H54 (cell line): Measurements from ENCODE around the gene NNAT.
"Not testable (repeated sequence)": the region's sequence is repeated elsewhere in the genome, so short reads cannot be mapped to it uniquely, and the experiment has no call there.

Source experiments
- DNase-seq: peaks from one replicate; pipeline ENCODE4 v3.0.0; 2011; ENCODE audit warnings: low spot score, mixed read lengths; ENCODE audit not compliant: insufficient read length
- FAIRE-seq: peaks from 3 replicates; lab custom pipeline; 2011; peaks lifted over from hg19 to GRCh38; lab: Jason Lieb, UNC
- POLR2A ChIP-seq: IDR thresholded peaks from 2 replicates; pipeline ENCODE4 v1.6.1; 2011; ENCODE audit warnings: low read depth, mild to moderate bottlenecking, low read length

NNAT gene, protein sequence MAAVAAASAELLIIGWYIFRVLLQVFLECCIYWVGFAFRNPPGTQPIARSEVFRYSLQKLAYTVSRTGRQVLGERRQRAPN

DNA sequence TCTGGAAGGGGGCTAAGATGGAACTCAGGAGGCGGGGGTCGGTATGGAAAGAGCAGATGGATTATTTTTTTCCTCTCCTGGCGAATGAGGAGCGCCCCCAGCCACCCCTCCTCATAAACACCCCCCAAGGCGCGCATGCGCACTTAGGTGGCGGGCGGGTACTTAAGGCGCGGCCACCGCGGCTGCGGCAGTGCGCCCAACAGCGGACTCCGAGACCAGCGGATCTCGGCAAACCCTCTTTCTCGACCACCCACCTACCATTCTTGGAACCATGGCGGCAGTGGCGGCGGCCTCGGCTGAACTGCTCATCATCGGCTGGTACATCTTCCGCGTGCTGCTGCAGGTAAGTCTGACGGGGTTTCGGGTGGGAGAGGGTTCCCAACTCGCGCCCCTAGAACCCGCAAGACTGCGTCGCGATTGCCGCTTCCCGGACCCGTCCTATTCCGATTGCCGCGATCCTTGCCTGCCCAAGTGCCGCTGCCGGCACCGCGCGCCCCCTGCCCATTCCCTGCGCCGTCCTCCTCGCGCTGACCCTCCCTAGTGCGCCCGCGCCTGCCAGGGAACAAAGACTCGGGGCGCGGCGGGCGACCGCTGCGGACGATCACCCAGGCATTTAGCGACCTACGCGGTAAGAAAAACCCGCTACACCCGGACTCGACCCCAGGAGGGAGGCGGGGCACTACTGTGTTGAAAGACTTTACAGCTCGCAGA, at the start of gene NNAT:
NNAT (plus strand) TSS at position 190 of the 711 bp plus-strand sequence; CDS start at position 272, 82 bp downstream.
- FAIRE-seq (no peak), DNase-seq (no peak)
- TF ChIP-seq POLR2A: no peak

GRCh38 chr20:37471741-37472235, 49.3 kb upstream of the NNAT start:
- DNase-seq (no peak), FAIRE-seq (no peak)
- no peak for TF ChIP-seq POLR2A

GRCh38 chr20:37472435-37472834, 48.6 kb upstream of the NNAT start:
- DNase-seq, FAIRE-seq: not testable (repeated sequence)

DNA sequence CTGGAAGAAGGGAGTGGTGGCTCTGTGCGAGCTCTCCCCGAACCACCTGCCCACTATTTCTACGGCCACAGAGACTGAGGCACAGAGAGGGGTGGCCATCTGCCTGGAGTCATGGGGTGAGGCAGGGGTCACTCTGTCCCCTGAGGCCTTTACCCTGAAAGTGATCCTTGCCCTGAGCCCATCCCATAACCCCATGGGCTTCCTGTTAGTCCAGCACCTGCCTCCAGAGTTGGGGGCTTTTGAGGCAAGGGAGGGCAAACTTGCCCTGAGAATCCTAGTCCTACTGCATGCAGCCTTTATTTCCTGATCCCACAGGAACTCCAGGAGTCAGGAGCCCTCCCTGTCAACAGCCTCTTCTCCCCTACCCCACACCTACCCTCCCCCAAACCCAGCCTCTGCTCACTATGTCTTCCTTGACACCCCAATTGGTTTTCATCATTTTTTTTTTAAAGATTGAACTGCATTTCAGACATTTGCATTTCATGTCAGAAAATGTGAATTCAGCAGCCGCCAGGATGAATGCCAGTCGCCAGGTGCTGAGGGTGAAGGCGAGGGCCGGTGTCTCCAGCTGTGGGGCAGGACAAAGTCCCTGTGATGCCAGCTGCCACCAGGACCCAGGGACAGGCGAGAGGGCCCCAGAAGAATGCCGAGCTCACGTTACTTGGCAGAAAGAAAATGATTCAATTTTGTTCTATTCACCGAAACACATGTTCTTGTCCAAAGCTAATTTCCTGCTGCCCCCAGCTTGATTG, 47.6 kb upstream of the NNAT start:
- DNase-seq (no peak), FAIRE-seq (no peak)
- TF ChIP-seq POLR2A: no peak

DNA sequence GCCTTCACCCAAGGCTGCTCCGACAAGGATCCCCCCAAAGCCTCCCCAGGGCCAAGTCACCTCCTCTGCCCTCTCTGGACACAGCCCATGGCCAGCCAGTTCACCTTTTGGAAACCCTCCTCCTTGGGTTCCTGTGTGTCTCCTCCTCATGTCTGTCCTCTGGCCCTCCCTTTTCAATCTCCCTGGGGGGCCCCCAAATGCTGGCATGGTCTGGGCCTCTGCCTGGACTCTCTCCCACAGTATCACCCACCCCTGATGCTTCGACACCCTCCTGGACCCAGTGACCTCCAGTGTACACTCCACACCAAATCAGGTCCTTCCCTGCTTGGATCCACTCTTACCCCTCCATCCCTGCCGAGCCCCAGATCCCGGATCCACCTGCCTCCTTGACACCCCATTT, 46.7 kb upstream of the NNAT start:
- no peak for TF ChIP-seq POLR2A
- no peak for DNase-seq
- FAIRE-seq: no peak

DNA sequence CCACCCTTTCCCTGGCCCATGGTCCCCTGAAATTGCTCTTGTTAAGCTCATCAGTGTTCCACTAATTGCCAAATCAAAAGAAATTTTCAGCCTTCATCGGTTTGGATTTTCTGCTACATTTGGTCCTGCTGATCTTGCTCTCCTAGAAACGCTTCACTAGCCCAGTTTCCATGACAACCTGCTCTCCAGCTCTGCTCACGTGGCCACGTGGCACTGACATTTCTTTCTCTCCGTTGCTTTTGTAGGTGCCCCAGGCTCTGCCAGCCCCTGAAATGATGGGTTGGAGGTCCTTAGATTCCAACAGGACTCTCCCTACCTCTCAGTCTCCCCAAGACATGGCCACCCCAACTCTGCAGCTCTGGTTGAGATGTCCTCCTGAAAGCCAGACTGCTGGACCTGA, 45.8 kb upstream of the NNAT start:
- DNase-seq: no peak
- no peak for TF ChIP-seq POLR2A
- FAIRE-seq: no peak

DNA sequence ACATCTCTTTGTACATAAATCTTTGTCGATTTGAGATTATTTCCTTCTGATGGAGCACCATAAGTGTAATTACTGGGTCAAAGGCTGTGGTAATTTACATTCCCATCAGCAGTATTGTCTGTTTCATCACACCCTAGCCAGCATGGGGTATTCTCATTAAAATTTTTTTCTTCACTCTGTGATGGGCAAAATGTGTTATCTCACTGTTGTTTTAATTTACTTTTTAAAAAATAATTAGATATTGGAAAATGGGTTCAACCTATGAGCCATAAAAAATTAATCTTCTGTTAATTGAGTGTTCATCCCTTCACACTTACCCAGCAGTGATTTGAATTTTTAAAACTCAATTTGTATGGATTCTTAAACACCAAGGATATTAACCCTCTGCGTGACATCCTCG, 44.0 kb upstream of the NNAT start:
- no peak for FAIRE-seq
- no peak for TF ChIP-seq POLR2A
- no peak for DNase-seq

- FAIRE-seq (no peak), DNase-seq (no peak)
- TF ChIP-seq POLR2A: no peak
These were observed 41.8 kb upstream of the NNAT start for GRCh38 chr20:37479266-37479665.

DNA sequence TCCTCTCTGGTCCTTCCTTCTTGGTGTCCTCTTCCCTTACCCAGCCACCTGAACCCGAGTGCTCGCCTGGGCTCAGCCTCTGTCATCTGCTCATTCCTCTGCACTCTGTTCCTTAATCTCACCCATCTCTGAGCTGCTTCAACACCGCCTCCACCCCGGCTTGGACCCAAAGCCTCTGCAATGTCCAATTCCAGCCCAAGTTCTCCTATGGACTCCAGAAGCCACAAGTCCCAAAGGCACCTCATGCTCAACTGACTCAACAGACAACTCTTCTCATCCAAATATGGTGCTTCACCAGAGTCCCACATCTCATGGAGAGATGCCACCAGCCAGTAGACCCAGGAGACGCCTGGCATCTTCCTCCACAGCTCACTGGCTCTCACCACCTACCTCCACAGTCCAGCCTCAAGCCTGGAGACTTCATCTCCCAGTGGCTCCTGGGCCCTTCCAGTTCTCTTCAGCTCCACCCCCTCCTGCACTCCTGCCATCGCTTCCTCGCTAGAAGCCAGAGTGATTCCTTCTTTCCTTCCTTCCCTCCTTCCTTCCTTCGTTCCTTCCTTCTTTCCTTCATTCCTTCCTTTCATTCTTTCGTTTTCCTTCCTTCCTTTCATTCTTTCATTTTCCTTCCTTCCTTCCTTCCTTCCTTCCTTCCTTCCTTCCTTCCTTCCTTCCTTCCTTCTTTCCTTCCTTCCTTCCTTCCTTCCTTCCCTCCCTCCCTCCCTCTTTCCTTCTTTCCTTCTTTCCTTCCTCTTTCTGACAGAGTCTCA, 40.9 kb upstream of the NNAT start:
- no peak for DNase-seq
- FAIRE-seq: no peak
- TF ChIP-seq POLR2A: no peak

GRCh38 chr20:37480919-37481318, 40.1 kb upstream of the NNAT start:
- FAIRE-seq: no peak
- DNase-seq: no peak
- TF ChIP-seq POLR2A: no peak

DNA sequence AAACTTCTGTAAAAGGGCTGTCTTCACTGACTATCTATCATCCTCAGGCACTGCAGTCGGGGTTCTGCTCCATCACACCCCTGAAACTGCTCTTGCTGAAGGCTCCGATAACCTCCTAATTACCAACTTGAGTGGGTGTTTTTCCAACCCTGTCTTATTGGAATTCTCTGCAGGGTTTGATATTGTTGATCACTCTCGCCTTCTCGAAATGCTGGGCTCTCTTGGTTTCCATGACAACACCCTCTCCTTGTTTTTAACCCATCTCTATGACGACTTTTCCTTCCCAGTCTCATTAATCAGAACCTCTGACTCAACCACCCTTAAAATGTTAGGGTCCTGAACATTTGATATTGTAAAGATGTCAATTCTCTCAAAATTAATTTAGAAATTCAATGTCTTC, 39.4 kb upstream of the NNAT start:
- TF ChIP-seq POLR2A: no peak
- FAIRE-seq: no peak
- DNase-seq: no peak

- TF ChIP-seq POLR2A: no peak
- FAIRE-seq (no peak), DNase-seq (no peak)
These were observed 36.7 kb upstream of the NNAT start for GRCh38 chr20:37484331-37484730.

- not testable (repeated sequence) for DNase-seq, FAIRE-seq
These were observed 34.8 kb upstream of the NNAT start for GRCh38 chr20:37486209-37486608.

DNA sequence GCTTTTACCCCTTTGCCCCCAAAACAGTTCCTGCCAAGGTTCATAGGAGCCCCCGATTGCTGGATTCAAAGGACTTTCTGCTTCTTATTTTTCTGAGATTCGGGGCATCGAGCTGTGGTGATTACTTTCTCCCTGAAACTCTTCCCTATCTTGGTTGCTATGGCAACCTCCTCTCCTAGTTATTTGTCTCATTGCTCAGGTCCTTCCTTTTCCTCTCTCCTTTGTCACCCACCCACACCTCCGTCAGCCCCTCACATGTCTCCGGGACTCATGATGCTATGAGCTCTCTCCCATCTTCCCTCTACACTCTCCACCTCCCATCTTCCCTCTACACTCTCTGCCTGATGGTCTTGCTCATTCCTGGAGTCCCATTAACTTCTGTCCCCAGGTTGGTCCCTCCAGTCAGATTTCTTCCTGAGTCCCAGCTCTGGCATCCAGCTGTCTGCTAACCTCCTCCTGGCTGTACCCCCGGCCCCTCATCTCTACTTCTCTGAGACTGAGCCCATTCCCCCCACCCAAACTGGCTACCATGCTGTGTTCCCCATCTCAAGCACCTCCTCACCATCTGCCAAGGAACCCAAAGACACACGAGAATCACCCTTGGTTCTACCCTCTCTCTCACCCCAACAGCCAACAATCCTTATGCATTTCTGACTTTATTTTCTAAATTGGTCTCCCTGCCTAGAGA, 30.2 kb upstream of the NNAT start:
- DNase-seq: no peak
- FAIRE-seq: no peak

More for the DNA sequence above, 30.2 kb upstream of the NNAT start:
- no peak for TF ChIP-seq POLR2A
